Measurements from ENCODE around the gene TERT. TPM values are rescaled to one million over a fixed set of nuclear protein-coding genes. Genes with fewer than 3 reads are reported as not detected.

The TERT gene
- total RNA-seq, 1 experiment from 2014 or later = 2.3 TPM

DNA sequence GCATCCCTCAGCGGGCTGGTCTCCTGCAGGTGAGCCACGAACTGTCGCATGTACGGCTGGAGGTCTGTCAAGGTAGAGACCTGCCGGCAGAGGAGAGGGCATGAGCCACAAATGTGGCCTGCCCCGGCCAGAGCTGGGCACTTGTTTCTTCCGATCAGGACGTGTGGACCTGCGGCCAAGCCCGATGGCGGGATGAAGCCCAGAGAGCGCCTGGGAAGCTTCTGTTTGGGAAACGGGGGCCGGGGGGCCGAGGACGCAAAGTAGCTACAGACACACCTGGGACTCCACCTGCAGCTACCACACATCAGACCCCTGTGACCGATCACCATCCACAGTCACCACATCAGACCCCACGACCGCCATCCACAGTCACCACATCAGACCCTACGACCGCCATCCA lies 22.7 kb downstream of the TERT start:
- CTCF ChIA-PET = no interaction called here
- no TSS peak for BruUV-seq (replicated peaks)
- Mint-ChIP-seq H3K27ac (ENCODE audit: unreplicated experiment) (no peak overlapping the region), H3K36me3 (ENCODE audit: insufficient read depth, unreplicated experiment) (peaks cover 4% of the 10 kb centered on the region), H3K9me3 (ENCODE audit: low read depth, unreplicated experiment) (peaks cover 3% of the 10 kb centered on the region), H3K4me3 (ENCODE audit: low read depth, unreplicated experiment) (no peak overlapping the region), H3K27me3 (ENCODE audit: unreplicated experiment) (no peaks in the 10 kb centered on the region), H3K4me1 (ENCODE audit: low read depth, unreplicated experiment) (no peaks in the 10 kb centered on the region)
- TF ChIP-seq, protein P1, sequence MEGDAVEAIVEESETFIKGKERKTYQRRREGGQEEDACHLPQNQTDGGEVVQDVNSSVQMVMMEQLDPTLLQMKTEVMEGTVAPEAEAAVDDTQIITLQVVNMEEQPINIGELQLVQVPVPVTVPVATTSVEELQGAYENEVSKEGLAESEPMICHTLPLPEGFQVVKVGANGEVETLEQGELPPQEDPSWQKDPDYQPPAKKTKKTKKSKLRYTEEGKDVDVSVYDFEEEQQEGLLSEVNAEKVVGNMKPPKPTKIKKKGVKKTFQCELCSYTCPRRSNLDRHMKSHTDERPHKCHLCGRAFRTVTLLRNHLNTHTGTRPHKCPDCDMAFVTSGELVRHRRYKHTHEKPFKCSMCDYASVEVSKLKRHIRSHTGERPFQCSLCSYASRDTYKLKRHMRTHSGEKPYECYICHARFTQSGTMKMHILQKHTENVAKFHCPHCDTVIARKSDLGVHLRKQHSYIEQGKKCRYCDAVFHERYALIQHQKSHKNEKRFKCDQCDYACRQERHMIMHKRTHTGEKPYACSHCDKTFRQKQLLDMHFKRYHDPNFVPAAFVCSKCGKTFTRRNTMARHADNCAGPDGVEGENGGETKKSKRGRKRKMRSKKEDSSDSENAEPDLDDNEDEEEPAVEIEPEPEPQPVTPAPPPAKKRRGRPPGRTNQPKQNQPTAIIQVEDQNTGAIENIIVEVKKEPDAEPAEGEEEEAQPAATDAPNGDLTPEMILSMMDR (IDR thresholded peaks at IDR 0.05; ENCODE audit: unreplicated experiment) = no peak
- DNase-seq = no peak
- intact Hi-C loops (cut with micrococcal nuclease; ENCODE audit: unreplicated experiment) = no loop called here

DNA sequence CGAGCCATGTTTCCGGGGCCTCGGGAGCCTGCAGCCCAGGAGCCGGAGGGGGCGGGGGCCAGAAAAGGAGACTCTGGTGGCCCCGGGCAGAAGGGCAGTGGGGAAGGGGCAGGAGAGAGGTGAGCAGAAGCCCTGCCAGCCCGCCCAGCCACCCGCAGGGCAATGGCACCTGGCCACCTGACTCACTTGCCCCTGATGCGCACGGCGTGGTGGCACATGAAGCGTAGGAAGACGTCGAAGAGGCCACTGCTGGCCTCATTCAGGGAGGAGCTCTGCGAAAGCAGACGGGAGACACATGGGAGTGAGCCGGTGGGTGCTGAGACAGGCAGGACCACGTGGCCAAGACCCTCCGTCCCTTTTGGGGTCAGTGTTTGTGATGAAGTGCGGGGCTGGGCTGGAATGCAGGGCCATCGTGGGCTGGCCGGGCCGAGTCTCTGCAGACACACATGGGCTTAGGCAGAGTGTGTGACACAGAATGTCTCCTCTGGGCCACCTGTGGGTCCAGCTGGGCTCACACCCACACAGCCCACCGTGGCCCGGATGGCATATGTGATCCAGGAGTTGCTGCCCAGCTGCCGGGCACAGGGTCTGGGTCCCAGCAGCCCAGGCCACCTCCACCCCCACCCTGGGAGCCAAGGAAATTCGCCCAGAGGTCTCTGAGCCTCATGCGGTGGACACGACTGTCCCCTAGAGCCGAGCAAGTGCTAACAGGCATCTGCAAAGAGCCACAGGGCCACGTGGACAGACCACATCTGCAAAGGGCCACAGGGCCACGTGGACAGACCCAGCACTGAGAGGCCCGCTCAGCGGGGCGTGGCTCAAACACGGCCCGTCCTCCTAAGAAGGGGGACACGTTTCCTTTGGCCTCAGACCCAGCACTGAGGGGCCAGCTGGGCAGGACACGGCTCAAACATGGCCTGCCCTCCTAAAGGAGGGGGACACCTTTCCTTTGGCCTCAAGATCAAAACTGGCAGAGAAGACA lies 23.6 kb downstream of the TERT start:
- no TSS peak for BruUV-seq (replicated peaks)
- CTCF ChIA-PET = no interaction called here
- Mint-ChIP-seq H3K4me3 (ENCODE audit: low read depth, unreplicated experiment) (no peak overlapping the region), H3K36me3 (ENCODE audit: insufficient read depth, unreplicated experiment) (peaks cover 4% of the 10 kb centered on the region), H3K9me3 (ENCODE audit: low read depth, unreplicated experiment) (peaks cover 3% of the 10 kb centered on the region), H3K4me1 (ENCODE audit: low read depth, unreplicated experiment) (no peaks in the 10 kb centered on the region), H3K27ac (ENCODE audit: unreplicated experiment) (no peak overlapping the region), H3K27me3 (ENCODE audit: unreplicated experiment) (no peaks in the 10 kb centered on the region)
- intact Hi-C loops (cut with micrococcal nuclease; ENCODE audit: unreplicated experiment) = no loop called here
- TF ChIP-seq, protein P1 (IDR thresholded peaks at IDR 0.05; ENCODE audit: unreplicated experiment) = no peak
- DNase-seq = no peak

DNA sequence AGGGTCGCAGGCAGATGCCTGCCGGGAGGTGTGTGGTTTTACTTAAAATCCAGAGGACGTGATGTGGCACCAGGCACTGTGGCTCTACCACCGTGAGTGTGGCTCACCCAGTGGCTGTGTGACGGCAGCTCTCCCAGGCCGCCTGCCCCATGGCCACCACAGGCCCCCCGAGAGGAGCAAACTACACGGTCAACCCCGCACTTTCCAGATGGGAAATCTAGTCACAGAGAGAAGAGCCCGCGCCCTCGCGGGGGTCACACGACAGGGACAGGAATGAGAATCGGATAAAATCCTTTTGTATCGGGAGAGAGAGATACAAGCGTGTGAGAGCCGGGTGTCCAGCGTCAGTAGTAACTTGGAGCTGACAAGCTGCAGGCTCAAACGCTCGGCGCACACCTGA lies 24.4 kb downstream of the TERT start:
- TF ChIP-seq, protein P1 (IDR thresholded peaks at IDR 0.05; ENCODE audit: unreplicated experiment) = no peak
- Mint-ChIP-seq H3K4me3 (ENCODE audit: low read depth, unreplicated experiment) (no peak overlapping the region), H3K27me3 (ENCODE audit: unreplicated experiment) (no peaks in the 10 kb centered on the region), H3K27ac (ENCODE audit: unreplicated experiment) (no peak overlapping the region), H3K4me1 (ENCODE audit: low read depth, unreplicated experiment) (no peaks in the 10 kb centered on the region), H3K36me3 (ENCODE audit: insufficient read depth, unreplicated experiment) (peaks cover 4% of the 10 kb centered on the region), H3K9me3 (ENCODE audit: low read depth, unreplicated experiment) (peaks cover 3% of the 10 kb centered on the region)
- no TSS peak for BruUV-seq (replicated peaks)
- intact Hi-C loops (cut with micrococcal nuclease; ENCODE audit: unreplicated experiment) = no loop called here
- no peak for DNase-seq
- CTCF ChIA-PET = no interaction called here

GRCh38 chr5:1268666-1269065 lies 26.2 kb downstream of the TERT start:
- CTCF ChIA-PET = no interaction called here
- peaks cover 2% of the 10 kb centered on the region for H3K36me3 Mint-ChIP-seq (ENCODE audit: insufficient read depth, unreplicated experiment)
- no peak overlapping the region for H3K27ac Mint-ChIP-seq (ENCODE audit: unreplicated experiment)
- no TSS peak for BruUV-seq (replicated peaks)
- TF ChIP-seq, protein P1 (IDR thresholded peaks at IDR 0.05; ENCODE audit: unreplicated experiment) = no peak
- no peak overlapping the region for H3K4me3 Mint-ChIP-seq (ENCODE audit: low read depth, unreplicated experiment)
- H3K4me1 Mint-ChIP-seq (ENCODE audit: low read depth, unreplicated experiment) = no peaks in the 10 kb centered on the region
- intact Hi-C loops (cut with micrococcal nuclease; ENCODE audit: unreplicated experiment) = no loop called here
- DNase-seq = no peak
- no peaks in the 10 kb centered on the region for H3K27me3 Mint-ChIP-seq (ENCODE audit: unreplicated experiment)
- H3K9me3 Mint-ChIP-seq (ENCODE audit: low read depth, unreplicated experiment) = peaks cover 3% of the 10 kb centered on the region
